ENCODE measurements around the gene ELP4. TPM values are rescaled to one million over a fixed set of nuclear protein-coding genes. Genes with fewer than 3 reads are reported as not detected.
"Not testable (repeated sequence)": the region's sequence is repeated elsewhere in the genome, so short reads cannot be mapped to it uniquely, and the experiment has no call there.

The ELP4 gene
- polyA plus RNA-seq, 1 donor, result 17.4 TPM

DNA sequence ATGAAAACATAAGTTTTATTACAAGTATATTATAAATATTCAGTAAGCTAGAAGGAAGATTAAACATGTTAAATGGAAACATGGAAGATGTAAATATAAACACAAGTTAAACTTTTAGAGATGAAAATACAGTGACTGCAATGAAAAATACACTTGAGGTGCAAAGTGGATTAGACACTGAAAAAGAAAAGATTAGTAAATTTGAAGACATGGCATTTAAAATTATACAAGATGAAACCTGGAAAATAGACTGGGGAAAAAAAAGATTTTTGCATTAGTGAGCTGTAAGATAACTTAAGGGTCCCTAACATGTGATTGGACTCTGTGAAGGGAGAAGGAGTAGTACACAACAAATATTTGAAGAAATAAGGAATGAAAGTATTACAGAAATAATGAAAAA is 33.3 kb downstream of the ELP4 start:
- no peak for DNase-seq (ENCODE audit: low read depth)

DNA sequence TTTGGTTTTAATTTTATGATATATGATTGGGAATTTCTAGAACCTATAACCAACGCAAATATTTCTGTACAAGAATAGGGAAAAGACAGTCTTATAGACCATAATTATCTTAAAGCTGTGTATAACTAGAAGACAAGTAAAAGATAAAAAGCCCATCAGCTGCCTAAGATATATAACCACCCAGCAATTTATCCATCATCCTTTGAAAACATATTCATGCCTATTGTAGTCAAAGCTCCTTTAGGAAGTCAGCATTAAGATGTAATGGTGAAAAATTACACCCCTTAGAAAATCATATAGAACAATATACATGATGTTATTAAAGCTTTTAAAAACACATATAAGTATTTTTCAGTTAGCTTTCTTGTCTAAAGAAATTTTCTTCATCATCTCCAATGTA is 46.4 kb downstream of the ELP4 start:
- DNase-seq (ENCODE audit: low read depth), result no peak

DNA sequence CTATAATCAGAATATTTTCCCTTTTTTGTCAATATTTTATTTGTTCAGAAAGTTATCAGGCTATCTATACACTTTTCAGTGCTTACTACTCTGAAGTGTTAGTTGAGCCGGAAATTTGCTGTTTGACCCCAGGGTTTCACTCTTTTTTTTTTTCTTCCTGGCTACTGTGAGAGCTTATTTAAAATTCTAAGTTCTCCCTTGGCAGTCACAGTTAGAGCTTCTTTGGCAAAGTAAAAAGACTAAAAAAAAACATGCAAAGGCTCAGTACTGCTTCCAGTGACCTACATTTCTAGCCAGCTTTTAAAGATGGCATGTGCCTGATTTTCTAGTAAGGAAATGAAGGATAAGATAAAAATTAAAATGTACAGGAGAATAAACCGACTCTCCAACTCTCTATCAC is 48.4 kb downstream of the ELP4 start:
- no peak for DNase-seq (ENCODE audit: low read depth)

DNA sequence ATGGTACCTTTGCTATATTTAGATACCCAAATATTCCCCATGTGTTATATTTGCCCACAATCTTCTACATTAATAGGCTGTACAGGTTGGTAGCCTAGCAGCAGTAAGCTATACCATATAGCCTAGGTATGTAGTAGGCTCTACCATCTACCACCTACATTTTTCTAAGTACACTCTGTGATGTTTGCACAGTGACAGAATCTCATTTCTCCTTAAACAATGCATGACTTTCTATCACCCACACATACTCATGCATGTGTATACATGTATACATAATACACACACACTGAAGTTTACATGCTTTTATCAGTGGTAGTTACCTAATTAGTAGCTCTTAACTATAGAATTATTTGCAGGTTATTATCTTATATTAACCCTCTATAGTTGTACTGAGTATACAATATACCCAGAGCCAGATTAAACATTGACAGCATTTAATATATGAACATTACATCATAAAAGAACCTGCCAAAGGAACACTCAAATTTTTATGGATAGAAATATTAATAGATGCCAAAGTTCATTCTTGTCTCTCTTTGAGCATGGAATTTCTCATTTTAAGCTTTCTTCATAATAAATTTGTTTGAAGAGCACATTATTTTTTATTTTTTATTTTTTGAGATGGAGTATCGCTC is 51.4 kb downstream of the ELP4 start:
- no peak for DNase-seq (ENCODE audit: low read depth)

DNA sequence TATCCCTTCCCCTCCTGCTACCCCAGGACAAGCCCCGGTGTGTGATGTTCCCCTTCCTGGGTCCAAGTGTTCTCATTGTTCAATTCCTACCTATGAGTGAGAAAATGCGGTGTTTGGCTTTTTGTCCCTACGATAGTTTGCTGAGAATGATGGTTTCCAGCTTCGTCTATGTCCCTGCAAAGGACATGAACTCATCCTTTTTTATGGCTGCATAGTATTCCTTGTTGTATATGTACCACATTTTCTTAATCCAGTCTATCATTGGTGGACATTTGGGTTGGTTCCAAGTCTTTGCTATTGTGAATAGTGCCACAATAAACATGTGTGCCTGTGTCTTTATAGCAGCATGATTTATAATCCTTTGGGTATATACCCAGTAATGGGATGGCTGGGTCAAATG is 55.0 kb downstream of the ELP4 start:
- not testable (repeated sequence) for DNase-seq (ENCODE audit: low read depth)

DNA sequence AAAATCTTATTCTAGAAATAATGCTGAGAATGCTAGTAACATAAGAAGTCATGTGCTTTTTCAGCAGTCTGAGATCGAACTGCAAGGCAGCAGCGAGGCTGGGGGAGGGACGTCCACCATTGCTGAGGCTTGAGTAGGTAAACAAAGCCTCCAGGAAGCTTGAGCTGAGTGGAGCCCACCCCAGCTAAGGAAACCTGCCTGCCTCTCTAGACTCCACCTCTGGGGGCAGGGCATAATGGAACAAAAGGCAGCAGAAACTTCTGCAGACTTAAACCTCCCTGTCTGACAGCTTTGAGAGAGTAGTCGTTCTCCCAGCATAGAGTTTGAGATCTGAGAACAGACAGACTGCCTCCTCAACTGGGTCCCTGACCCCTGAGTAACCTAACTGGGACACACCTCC is 64.6 kb downstream of the ELP4 start:
- DNase-seq (ENCODE audit: low read depth), result not testable (repeated sequence)

DNA sequence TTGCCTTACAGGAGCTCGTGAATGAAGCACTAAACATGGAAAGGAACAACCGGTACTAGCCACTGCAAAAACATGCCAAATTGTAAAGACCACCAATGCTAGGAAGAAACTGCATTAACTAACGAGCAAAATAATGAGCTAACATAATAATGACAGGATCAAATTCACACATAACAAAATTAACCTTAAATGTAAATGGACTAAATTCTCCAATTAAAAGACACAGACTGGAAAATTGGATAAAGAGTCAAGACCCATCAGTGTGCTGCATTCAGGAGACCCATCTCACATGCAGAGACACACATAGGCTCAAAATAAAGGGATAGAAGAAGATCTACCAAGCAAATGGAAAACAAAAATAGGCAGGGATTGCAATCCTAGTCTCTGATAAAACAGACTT is 66.2 kb downstream of the ELP4 start:
- DNase-seq (ENCODE audit: low read depth), result not testable (repeated sequence)

DNA sequence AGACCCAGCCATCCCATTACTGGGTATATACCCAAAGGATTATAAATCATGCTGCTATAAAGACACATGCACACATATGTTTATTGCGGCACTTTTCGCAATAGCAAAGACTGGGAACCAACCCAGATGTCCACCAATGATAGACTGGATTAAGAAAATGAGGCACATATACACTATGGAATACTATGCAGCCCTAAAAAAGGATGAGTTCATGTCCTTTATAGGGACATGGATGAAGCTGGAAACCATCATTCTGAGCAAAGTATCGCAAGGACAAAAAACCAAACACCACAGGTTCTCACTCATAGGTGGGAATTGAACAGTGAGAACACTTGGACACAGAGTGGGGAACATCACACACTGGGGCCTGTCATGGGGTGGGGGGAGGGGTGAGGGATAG is 69.8 kb downstream of the ELP4 start:
- not testable (repeated sequence) for DNase-seq (ENCODE audit: low read depth)

DNA sequence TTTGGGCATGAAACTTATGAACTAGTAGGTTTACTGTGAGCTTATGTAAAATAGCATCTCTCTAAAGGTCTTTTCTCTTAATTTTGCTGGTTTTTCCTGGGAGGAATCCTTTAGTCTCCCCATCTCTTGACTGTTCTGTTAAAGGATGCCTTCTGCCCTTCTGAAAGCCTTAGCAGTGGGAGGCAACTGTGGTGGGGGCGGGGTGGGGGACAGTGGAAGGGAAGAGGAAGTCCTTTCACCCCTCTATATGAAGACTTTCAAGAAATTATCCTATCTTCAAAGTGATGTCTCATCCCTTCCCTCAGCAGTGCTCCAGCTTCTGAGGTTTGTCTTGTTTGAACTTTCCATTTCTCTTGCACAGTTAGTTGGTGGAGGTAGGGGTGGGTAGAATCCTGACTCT is 73.1 kb downstream of the ELP4 start:
- no peak for DNase-seq (ENCODE audit: low read depth)

DNA sequence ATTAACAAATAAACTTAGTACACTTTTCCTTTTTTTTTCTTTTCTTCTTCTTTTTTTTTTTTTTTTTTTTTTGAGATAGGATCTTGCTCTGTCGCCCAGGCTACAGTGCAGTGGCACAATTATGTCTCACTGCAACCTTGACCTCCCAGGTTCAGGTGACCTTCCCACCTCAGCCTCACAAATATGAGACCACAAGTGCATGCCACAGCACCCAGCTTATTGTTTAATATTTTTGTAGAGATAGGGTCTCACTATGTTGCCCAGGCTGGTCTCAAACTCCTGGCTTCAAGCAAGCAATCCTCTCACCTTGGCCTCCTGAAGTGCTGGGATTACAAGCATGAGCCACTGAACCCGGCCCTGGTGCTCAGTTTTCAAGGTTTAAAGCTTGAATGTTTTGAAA is 88.9 kb downstream of the ELP4 start:
- DNase-seq (ENCODE audit: low read depth), result no peak

DNA sequence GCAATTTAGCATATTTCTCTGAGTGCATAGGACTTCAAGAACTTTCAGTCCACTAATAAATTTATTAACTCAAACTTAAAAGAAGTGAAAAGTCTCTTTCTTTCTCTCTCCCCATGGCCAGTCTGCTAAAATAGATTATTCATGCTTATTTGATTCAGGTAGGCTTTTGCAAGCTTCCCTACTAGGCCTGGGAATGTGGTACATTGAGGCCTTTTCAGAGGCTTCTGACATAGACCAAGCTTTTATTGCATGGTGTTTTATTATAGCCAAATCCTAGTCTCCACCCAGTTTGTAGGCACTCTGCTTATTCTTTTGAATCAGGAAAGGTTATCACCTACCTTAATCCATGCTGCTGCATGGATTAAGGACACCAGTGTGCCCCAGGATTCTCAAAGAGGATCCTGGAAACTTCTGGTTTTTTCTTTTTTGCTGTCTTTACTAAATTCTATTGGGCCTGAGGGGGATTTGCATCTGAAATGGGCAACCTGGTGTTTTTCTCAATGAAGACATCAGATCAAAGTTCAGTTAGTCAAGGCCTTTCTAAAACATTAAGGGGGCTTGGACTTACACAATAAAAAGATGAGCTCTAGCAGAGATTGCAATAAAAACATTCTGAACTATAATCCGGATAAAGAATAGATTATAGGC is 92.2 kb downstream of the ELP4 start:
- no peak for DNase-seq (ENCODE audit: low read depth)

DNA sequence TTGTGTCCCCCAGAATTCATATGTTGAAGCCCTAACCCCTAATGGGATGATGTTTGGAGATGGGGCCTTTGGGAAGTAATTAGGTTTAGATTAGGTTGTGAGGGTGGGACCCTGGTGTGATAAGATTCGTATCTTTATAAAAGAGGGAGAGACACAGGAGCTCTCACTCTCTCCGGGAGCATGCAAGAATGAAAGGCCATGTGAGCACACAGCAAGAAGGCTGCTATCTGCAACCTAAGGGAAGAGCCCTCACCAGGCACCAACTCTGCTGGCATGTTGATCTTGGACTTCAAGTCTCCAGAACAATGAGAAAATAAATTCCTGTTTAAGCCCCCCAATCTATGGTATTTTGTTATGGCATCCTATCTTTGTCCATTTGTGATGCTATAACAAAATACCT is 97.3 kb downstream of the ELP4 start:
- DNase-seq (ENCODE audit: low read depth), result no peak

DNA sequence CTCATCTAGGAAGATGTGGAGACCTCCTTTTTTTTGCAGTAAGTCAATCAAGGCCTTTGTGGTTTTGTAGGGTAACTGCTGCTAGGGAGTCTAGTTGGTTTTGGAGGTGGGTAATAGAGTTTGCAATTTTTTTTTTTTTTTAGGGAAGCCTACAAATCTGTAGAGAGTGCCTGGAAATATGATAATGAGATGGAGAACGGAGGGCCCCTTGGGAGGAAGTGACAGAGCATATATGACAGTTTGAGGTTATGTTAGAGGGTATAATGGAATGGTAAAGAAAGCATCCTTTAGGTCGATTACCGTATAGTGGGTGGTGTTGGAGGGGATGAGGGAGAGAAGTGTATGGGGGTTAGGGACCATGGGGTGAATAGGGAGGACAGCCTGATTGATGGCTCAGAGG is 98.3 kb downstream of the ELP4 start:
- no peak for DNase-seq (ENCODE audit: low read depth)

DNA sequence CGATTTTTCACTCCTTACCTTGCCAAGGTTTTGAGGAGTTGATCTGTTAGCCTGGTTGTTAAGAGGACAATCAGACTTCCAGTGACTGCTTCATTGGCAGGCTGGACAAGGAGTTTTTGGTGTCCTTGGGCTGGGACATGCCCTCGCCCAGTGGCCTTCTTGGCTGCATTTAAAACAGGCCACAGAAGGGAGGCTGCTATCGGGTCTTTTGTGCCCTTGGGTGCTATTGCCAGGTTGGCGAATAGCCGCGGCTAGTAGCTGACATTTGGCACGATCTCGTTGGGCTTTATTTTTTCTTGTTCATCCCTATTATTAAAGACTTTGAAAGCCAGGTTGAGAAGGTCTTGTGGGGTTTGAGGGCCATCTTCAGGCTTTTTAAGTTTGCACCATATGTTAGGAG is 99.4 kb downstream of the ELP4 start:
- DNase-seq (ENCODE audit: low read depth), result no peak

DNA sequence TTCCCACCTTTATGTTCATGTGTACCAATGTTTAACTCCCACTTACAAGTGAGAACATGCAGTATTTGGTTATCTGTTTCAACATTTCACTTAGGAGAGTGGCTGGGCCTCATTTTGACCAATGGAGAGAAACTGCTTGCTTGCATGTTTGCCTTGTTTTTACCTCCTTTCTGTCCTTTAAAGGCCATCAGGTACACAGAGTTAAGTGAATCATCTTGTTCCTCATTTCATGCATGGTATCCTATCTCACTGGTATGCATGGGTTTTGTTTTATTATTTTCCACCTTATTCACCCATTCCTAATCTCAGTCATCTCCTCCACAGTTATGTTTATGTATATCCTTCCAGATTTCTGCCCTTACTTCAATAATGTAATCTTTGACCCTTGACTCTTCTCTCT is 101.0 kb downstream of the ELP4 start:
- no peak for DNase-seq (ENCODE audit: low read depth)

DNA sequence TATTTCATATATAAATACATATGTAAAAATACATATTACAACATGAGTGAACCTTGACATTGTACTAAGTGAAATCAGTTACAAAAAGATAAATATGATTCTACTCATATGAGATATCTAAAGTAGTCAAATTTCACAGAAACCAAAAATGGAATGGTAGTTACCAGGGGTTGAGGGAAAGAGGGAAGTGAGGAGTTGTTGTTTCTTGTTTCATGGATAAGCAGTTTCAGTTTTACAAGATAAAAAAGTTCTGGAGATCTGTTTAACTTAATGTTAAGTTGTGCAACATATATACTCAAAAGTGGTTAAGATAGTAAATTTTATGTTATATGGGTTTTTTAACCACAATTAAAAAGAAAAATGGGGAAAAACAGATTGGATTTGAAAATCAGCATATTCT is 107.7 kb downstream of the ELP4 start:
- DNase-seq (ENCODE audit: low read depth), result no peak

DNA sequence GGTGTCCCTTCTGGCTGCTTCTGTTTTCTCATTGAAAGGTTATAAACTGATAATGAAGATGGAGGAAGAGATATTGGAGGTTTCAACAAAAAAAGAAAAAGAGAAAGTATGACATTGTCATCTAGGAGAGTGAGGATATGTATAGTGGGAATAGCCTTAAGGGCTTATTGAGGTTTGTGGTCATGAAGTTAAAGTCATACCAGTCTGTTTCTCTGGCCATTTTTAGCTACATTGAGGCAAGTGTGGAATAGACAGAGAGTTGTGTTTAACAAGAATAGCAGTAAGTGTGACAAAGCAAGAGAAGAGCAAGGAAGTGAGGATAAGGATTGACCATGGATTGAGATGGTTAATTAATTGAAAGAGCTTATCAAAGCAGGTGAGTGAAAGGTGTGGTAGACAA is 110.4 kb downstream of the ELP4 start:
- no peak for DNase-seq (ENCODE audit: low read depth)

DNA sequence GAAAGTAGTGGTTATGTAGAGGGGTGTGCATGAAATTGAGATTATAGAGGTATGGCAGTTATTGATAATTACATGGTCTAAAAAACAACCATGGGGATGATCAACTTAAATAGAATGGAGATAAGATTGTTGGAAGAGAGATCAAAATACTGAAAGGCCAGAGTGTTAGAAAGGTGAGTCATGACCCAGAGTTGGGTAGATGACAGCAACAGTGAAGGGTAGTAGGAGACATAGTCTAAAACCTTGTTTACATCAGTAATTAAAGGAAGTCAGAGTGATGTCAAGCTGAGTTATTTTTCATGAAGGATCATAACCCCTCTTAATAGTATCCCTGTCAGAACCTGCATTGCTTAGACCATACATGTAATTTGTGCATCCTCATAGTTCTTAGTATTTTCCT is 110.9 kb downstream of the ELP4 start:
- no peak for DNase-seq (ENCODE audit: low read depth)

DNA sequence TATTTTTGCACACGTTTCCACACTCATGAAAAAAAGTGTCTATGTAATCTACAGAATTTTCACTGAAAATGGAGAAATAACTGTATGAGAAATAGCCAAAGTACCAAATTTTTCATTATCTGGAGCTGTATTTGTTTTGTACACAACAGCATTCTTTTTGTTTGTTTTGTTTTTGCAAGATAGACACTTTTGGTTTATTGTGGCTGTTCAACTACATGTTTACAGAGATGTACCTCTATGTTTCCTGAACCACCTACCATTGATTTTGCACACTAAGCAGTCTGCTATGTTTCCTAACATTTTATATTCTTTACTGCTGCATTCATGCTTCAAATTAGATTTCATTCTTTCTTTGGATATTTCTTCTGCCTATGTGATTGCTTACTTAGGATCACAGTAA is 116.3 kb downstream of the ELP4 start:
- DNase-seq (ENCODE audit: low read depth), result no peak

DNA sequence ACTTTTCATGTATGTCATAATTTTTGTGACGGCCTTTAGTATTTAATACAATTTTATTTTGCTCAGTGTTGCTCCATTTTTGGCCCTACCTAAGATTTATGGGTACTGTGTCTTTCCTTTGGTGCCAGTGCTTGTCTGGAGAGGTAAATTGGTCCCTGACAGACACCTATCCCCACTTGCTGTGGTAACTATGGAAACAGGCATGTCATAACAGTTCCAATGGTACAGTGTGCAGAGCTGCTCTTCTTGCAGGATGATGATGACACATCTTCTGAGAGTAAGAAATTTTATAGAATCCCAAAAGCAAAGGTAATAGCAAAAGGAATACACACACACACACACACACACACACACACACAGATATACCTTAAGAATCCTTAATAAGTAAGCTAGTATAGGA is 118.5 kb downstream of the ELP4 start:
- DNase-seq (ENCODE audit: low read depth), result no peak

DNA sequence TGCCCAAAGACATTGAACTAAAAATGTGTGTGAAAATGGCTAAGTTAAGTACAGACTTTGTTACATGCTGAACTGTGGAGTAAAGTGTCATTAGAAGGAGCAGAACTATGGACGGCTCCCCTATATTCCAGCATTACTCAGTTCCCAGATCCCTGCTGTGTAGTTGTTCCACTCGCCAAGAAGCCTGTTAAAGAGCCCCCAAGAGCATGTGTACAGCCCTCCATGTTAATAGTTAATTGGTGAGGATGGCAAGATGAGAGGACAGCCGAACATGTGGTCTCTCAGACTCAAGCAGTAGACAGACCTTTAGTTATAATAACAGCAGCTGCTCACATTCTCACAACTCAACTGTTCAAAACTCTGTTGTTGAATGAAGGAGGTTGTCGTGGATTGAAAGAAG is 127.4 kb downstream of the ELP4 start:
- DNase-seq (ENCODE audit: low read depth), result no peak

DNA sequence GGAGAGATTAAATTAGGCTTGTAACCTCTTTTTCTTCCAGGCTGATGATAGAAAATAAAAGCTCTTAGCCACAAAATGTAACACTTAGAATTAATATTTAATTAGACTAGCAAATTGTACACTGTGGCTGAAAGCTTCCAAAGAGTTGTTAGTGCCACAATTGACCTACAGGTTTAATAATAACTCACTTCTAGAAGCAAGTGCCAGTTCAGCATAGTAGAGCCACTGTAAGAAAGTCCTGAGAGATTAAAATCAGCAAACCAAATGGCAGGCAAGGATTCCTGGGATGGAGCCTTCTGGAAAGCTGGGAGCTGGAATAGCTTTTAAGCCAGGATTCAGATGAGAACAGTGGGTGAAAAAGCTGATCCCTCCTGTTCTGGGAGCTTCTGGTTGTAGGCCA is 131.0 kb downstream of the ELP4 start:
- no peak for DNase-seq (ENCODE audit: low read depth)

DNA sequence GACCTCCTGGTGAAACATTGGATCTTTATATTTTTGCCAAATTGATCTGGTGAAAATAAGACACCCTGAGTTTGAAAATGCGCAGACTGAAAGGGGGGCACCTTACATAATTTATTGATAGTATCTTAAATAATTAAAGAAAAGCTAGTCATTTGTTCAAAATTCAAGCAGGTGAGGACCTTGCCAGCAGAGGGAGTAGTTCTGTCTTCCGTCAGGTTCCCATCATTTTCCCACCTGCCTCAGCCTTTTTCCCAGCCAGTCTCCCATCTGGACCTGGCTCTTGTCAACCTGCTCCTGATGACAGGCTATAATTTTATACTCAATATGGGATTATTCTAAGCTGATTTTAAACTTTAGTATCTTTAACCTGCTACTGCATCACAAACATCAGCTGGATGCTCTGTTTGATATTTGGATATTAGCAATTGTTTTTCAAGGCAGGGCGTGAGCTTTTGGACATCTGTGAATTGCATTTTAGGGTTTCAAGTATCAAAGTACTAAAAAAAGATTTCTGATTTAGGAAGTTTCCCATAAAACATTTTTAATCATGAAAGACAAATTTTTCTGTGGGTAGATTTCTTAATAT is 132.0 kb downstream of the ELP4 start:
- no peak for DNase-seq (ENCODE audit: low read depth)

DNA sequence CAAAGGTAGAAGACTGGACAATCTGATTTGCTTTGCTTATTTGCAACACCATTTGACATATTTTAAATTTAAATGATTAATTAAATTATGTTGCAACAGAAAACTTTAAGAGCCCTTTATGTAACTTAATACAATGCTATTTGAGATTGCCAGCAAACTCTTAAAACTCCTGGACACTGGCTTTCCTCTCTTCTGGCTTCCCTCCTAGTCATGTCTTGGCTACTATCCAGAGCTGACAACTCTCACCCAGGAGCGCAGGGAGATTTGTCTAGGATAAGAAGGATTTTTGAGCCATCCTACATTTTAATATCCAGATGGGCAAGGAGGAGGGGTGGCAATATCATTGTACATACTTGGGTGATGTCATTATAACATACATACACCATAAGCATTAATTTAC is 134.3 kb downstream of the ELP4 start:
- no peak for DNase-seq (ENCODE audit: low read depth)

All from forelimb muscle (tissue), 1 donor.